DMS 273 treated with DMSO at 0.1 percent for 48 hours (cell line): ENCODE results near the gene NEU4.

ENCODE experiments used
- DNase-seq: peaks from one replicate; lab custom pipeline; 2025; lab: John Stamatoyannopoulos, UW

NEU4 gene

GRCh38 chr2:241864168-241864849 lies 55.3 kb downstream of the NEU4 start:
- DNase-seq, result no peak

- no peak for DNase-seq
These were observed 55.8 kb downstream of the NEU4 start for GRCh38 chr2:241864850-241865213.

DNA sequence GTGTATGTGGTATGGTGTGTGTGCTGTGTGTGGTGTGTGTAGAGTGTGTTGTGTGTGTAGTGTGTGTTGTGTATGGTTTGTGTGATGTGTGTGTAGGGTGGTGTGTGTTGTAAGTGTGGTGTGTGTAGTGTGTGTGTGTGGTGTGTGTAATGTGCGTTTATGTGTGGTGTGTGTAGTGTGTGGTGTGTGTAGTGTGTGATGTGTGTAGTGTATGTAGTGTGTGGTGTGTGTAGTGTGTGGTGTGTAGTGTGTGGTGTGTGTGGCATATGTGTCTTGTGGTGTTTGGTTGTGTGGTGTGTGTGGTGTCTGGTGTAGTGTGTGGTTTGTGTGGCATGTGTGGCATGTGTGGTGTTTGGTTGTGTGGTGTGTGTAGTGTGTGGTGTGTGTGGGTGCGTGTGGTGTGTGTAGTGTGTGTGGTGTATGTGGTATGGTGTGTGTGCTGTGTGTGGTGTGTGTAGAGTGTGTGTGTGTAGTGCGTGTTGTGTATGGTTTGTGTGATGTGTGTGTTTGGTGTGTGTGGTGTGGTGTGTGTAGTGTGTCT lies 56.5 kb downstream of the NEU4 start:
- no peak for DNase-seq

GRCh38 chr2:241865957-241866789 lies 57.2 kb downstream of the NEU4 start:
- no peak for DNase-seq
